Measurements from ENCODE around the gene NUP210L. TPM values are rescaled to one million over a fixed set of nuclear protein-coding genes. Genes with fewer than 3 reads are reported as not detected.

The NUP210L gene
- total and polyA plus RNA-seq, 2 of the 13 experiments (the other 11 are each of a cell fraction or from before 2014, with no cell fraction given), result not detected

DNA sequence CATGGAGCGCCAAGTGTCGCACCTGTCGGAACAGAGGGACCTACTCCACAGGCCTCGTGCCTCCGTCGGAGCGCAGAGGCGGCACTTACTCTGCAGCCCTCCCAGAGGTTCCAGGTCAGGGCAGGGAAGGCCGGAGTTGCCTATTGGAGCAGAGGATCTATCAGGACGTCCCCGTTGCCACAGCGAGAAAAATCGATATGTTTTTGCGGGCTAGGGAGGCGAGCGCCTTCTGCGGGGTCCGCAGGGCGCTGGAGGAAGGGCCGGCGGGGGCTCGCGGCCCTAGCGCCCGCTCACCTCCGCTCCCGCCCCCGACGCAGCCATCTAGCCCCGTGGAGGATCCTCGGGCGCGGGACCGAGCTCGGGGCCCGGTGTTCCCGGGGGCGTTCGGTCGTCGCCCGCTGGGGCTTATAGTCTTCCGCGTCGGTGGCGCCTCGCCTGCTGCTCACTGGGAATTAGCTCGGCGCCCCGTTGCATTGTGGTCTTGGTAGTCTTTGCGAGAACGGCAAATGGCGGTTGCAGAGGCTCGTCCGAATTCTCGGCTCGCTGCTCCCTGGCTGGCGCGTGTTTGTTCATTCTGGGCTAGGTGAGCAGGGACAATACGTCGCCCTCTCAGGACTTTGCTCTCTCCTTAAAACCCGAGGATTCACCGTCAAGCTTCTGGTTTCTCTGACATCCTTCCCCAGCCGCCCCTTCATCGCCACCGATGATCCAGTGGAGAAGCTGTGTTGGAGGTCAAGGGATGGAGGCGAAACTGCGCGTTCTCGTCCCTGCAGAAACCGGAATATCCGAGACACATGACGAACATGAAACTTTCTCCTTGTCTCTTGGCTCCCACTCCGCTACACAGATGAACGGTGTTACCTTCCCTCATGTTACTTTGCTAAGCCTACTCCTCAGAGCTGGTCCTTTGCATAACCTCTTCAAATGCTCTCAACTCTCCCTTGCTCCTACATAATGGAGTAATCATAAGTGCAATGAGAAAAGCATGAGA lies 177.3 kb downstream of the NUP210L start, which contains the start of gene JTB (continued):
- TF ChIP-seq, protein P1, sequence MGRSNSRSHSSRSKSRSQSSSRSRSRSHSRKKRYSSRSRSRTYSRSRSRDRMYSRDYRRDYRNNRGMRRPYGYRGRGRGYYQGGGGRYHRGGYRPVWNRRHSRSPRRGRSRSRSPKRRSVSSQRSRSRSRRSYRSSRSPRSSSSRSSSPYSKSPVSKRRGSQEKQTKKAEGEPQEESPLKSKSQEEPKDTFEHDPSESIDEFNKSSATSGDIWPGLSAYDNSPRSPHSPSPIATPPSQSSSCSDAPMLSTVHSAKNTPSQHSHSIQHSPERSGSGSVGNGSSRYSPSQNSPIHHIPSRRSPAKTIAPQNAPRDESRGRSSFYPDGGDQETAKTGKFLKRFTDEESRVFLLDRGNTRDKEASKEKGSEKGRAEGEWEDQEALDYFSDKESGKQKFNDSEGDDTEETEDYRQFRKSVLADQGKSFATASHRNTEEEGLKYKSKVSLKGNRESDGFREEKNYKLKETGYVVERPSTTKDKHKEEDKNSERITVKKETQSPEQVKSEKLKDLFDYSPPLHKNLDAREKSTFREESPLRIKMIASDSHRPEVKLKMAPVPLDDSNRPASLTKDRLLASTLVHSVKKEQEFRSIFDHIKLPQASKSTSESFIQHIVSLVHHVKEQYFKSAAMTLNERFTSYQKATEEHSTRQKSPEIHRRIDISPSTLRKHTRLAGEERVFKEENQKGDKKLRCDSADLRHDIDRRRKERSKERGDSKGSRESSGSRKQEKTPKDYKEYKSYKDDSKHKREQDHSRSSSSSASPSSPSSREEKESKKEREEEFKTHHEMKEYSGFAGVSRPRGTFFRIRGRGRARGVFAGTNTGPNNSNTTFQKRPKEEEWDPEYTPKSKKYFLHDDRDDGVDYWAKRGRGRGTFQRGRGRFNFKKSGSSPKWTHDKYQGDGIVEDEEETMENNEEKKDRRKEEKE (IDR thresholded peaks at IDR 0.05), result no peak
- TF ChIP-seq ZNF772 (CRISPR knock-in tag; IDR thresholded peaks at IDR 0.05) (no peak; the same call in 1 of the 2 replicates), TCF7 (IDR thresholded peaks at IDR 0.05; ENCODE audit: low read depth) (no peak), ATAD3A (CRISPR knock-in tag; IDR thresholded peaks at IDR 0.05) (no peak), HNRNPL (IDR thresholded peaks at IDR 0.05; ENCODE audit: low read depth, low read length) (no peak), SMARCE1 (IDR thresholded peaks at IDR 0.05; ENCODE audit: borderline replicate concordance) (no peak), MXD1 (CRISPR knock-in tag; IDR thresholded peaks at IDR 0.05) (peak; percentile 89), GABPA (IDR thresholded peaks at IDR 0.05; ENCODE audit: low read depth, low read length) (no peak), GABPA (CRISPR knock-in tag; IDR thresholded peaks at IDR 0.05; ENCODE audit: low read depth) (peak; percentile 75), CBX5 (CRISPR knock-in tag; IDR thresholded peaks at IDR 0.05; ENCODE audit: borderline replicate concordance) (no peak; the same call in 1 of the 2 replicates), MTF2 (CRISPR knock-in tag; IDR thresholded peaks at IDR 0.05; ENCODE audit: borderline replicate concordance) (no peak), NRL (CRISPR knock-in tag; IDR thresholded peaks at IDR 0.05; ENCODE audit: borderline replicate concordance) (peak; percentile 75; the same call in 1 of the 2 replicates), CCAR2 (optimal IDR thresholded peaks at IDR 0.05; ENCODE audit: low read depth, low read length) (no peak), FOXK2 (IDR thresholded peaks at IDR 0.05) (no peak), MAFG (CRISPR knock-in tag; IDR thresholded peaks at IDR 0.05) (no peak), ZBTB26 (CRISPR knock-in tag; IDR thresholded peaks at IDR 0.05; ENCODE audit: borderline replicate concordance) (0 out of 2 replicates have a peak, but pooled peaks have one; percentile 22), PBX2 (CRISPR knock-in tag; IDR thresholded peaks at IDR 0.05) (no peak), ZBTB14 (CRISPR knock-in tag; IDR thresholded peaks at IDR 0.05) (no peak), SAP130 (CRISPR knock-in tag; IDR thresholded peaks at IDR 0.05; ENCODE audit: low read depth) (peak; percentile 89), ZNF367 (CRISPR knock-in tag; IDR thresholded peaks at IDR 0.05; ENCODE audit: borderline replicate concordance) (no peak; the same call in 1 of the 2 replicates)
- TF ChIP-seq, protein P2, sequence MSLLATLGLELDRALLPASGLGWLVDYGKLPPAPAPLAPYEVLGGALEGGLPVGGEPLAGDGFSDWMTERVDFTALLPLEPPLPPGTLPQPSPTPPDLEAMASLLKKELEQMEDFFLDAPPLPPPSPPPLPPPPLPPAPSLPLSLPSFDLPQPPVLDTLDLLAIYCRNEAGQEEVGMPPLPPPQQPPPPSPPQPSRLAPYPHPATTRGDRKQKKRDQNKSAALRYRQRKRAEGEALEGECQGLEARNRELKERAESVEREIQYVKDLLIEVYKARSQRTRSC (CRISPR knock-in tag; IDR thresholded peaks at IDR 0.05; ENCODE audit: low read depth), result no peak

All from HepG2 (cell line).